Urinary bladder (tissue), 4 donors: ENCODE measurements around the gene FAM163A. TPM values are rescaled to one million over a fixed set of nuclear protein-coding genes. Genes with fewer than 3 reads are reported as not detected.
"Not testable (repeated sequence)": the region's sequence is repeated elsewhere in the genome, so short reads cannot be mapped to it uniquely, and the experiment has no call there.

ENCODE experiments used
- DNase-seq: peaks from one replicate; pipeline ENCODE4 v3.0.0-alpha.2; 2015; ENCODE audit errors: extremely low spot score
- H3K27ac ChIP-seq: one replicate; pipeline ENCODE4 v1.5.1; 2013; ENCODE audit warnings: low read depth, mild to moderate bottlenecking, moderate library complexity
- H3K36me3 ChIP-seq: one replicate; pipeline ENCODE4 v1.6.1; 2013; ENCODE audit warnings: mild to moderate bottlenecking, moderate library complexity; ENCODE audit not compliant: insufficient read depth
- H3K4me1 ChIP-seq: one replicate; pipeline ENCODE4 v1.6.1; 2013; ENCODE audit warnings: mild to moderate bottlenecking, moderate library complexity; ENCODE audit not compliant: insufficient read depth
- H3K4me3 ChIP-seq: one replicate; pipeline ENCODE4 v1.5.1; 2013; ENCODE audit warnings: low read depth, low read length
- WGBS: extraction: QIAGEN DNeasy Blood & Tissue Kit; methylation state at CpG from one replicate; pipeline ENCODE4 v1.1.7; 2013; 5-methylcytosine and 5-hydroxymethylcytosine counted together
- polyA plus RNA-seq: library from polyadenylated mRNA; stranded (reverse); fragments of 200-250 nt; gene quantifications from one replicate; pipeline ENCODE4 v1.2.3, GENCODE V29; 2013
- total RNA-seq: library from RNA; depleted of rRNA; stranded (reverse); fragments of >200 nt; gene quantifications from one replicate; pipeline ENCODE4 v1.2.3, GENCODE V29; 2014
- donor health status: healthy with polysubstance abuse.
- donor health status: healthy.

The FAM163A gene
- 0.53 TPM for total RNA-seq
- polyA plus RNA-seq: 0.30 TPM

- no peaks in the 10 kb centered on the region for H3K4me1 ChIP-seq
- H3K36me3 ChIP-seq: no peaks in the 10 kb centered on the region
- WGBS: under 1% methylated on average over 92 of the region's 92 CpGs
- DNase-seq: no peak
- H3K4me3 ChIP-seq: peak within 1 kb of the TSS; percentile 38
- H3K27ac ChIP-seq: no peak within 1 kb of the TSS
These were observed at the start of gene FAM163A for GRCh38 chr1:179742717-179743678. Gene FAM163A, plus strand, starts transcription at chr1:179743291. Its CDS starts 69,807 bp downstream, at chr1:179813098.

GRCh38 chr1:179694530-179694929 is 48.6 kb upstream of the FAM163A start:
- H3K36me3 ChIP-seq, H3K4me3 ChIP-seq, DNase-seq, H3K27ac ChIP-seq, H3K4me1 ChIP-seq: not testable (repeated sequence)
- WGBS: 48% methylated on average over 6 of the region's 6 CpGs

GRCh38 chr1:179702946-179703539 is 40.0 kb upstream of the FAM163A start:
- no peak for DNase-seq
- Histone ChIP-seq H3K4me1 (no peaks in the 10 kb centered on the region), H3K4me3 (no peak overlapping the region), H3K36me3 (no peaks in the 10 kb centered on the region), H3K27ac (no peak overlapping the region)
- WGBS: 69% methylated on average over 5 of the region's 5 CpGs

GRCh38 chr1:179706339-179706941 is 36.7 kb upstream of the FAM163A start:
- peak; percentile 50 for DNase-seq
- no peaks in the 10 kb centered on the region for H3K4me1 ChIP-seq
- H3K4me3 ChIP-seq: no peak overlapping the region
- WGBS: 1% methylated on average over 3 of the region's 3 CpGs
- no peaks in the 10 kb centered on the region for H3K36me3 ChIP-seq
- H3K27ac ChIP-seq: no peak overlapping the region

- Histone ChIP-seq H3K27ac (no peak overlapping the region), H3K36me3 (no peaks in the 10 kb centered on the region), H3K4me1 (no peaks in the 10 kb centered on the region), H3K4me3 (no peak overlapping the region)
- WGBS: 59% methylated on average over 2 of the region's 2 CpGs
- no peak for DNase-seq
These were observed 35.7 kb upstream of the FAM163A start for GRCh38 chr1:179707406-179707805.

GRCh38 chr1:179708434-179709195 is 34.5 kb upstream of the FAM163A start:
- Histone ChIP-seq H3K36me3 (no peaks in the 10 kb centered on the region), H3K4me1 (no peaks in the 10 kb centered on the region), H3K27ac (no peak overlapping the region), H3K4me3 (no peak overlapping the region)
- 84% methylated on average over 6 of the region's 6 CpGs for WGBS
- DNase-seq: no peak

- no peak overlapping the region for H3K27ac ChIP-seq
- peak; percentile 29 for DNase-seq
- H3K4me3 ChIP-seq: no peak overlapping the region
- H3K4me1 ChIP-seq: no peaks in the 10 kb centered on the region
- H3K36me3 ChIP-seq: no peaks in the 10 kb centered on the region
- WGBS: 46% methylated on average over 5 of the region's 5 CpGs
These were observed 33.2 kb upstream of the FAM163A start for GRCh38 chr1:179709841-179710329.

- H3K4me1 ChIP-seq: no peaks in the 10 kb centered on the region
- 86% methylated on average over 1 of the region's 1 CpG for whole genome bisulfite sequencing
- H3K36me3 ChIP-seq: no peaks in the 10 kb centered on the region
- H3K27ac ChIP-seq: no peak overlapping the region
- no peak overlapping the region for H3K4me3 ChIP-seq
- DNase-seq: no peak
These were observed 28.9 kb upstream of the FAM163A start for GRCh38 chr1:179714159-179714558.

GRCh38 chr1:179714623-179715022 is 28.5 kb upstream of the FAM163A start:
- no peak for DNase-seq

GRCh38 chr1:179719272-179719671 is 23.8 kb upstream of the FAM163A start:
- DNase-seq: no peak
- Histone ChIP-seq H3K36me3 (no peaks in the 10 kb centered on the region), H3K4me3 (no peak overlapping the region), H3K27ac (no peak overlapping the region), H3K4me1 (no peaks in the 10 kb centered on the region)

More at GRCh38 chr1:179714623-179715022, 28.5 kb upstream of the FAM163A start:
- Histone ChIP-seq H3K36me3 (no peaks in the 10 kb centered on the region), H3K27ac (no peak overlapping the region), H3K4me1 (no peaks in the 10 kb centered on the region), H3K4me3 (no peak overlapping the region)

GRCh38 chr1:179728271-179728670 is 14.8 kb upstream of the FAM163A start:
- Histone ChIP-seq H3K4me1 (no peaks in the 10 kb centered on the region), H3K36me3 (no peaks in the 10 kb centered on the region), H3K27ac (no peak overlapping the region), H3K4me3 (no peak overlapping the region)
- no peak for DNase-seq
- 34% methylated on average over 2 of the region's 2 CpGs for WGBS

- H3K27ac ChIP-seq: no peak overlapping the region
- WGBS: 66% methylated on average over 4 of the region's 4 CpGs
- DNase-seq: no peak
These were observed 13.2 kb upstream of the FAM163A start for GRCh38 chr1:179729881-179730280.

GRCh38 chr1:179731643-179732042 is 11.4 kb upstream of the FAM163A start:
- no peak for DNase-seq
- H3K4me3 ChIP-seq: no peak overlapping the region
- no peaks in the 10 kb centered on the region for H3K4me1 ChIP-seq
- 84% methylated on average over 4 of the region's 4 CpGs for WGBS
- H3K27ac ChIP-seq: no peak overlapping the region
- H3K36me3 ChIP-seq: no peaks in the 10 kb centered on the region

More at GRCh38 chr1:179729881-179730280, 13.2 kb upstream of the FAM163A start:
- no peaks in the 10 kb centered on the region for H3K36me3 ChIP-seq
- H3K4me3 ChIP-seq: no peak overlapping the region
- no peaks in the 10 kb centered on the region for H3K4me1 ChIP-seq
